Measurements from ENCODE around the gene PLEKHH1.

PLEKHH1 gene

GRCh38 chr14:67524634-67524963 is 8.5 kb upstream of the PLEKHH1 start:
- no peak overlapping the region for H3K27ac ChIP-seq
- TF ChIP-seq ZFX (IDR thresholded peaks at IDR 0.05; ENCODE audit: borderline replicate concordance) = no peak
- TF ChIP-seq CTCF (IDR thresholded peaks at IDR 0.05) = no peak

DNA sequence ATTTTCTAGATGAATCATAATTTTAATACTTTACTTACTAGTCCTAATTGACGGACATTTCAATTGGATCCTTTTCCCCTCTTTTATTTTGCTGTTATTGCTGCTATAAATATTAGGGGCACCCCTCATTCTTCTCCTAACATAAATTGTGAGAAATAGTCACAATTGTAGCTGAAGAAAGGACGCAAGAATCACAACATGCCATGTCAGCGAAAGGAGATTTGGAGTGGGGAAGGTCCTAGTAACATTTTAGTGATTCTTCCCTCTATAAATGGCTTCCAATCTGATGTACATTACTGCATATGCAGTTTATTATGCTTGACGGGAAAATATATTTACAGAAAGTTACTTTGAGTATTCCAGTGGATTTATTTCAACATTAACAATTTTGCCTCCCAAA is 7.7 kb upstream of the PLEKHH1 start:
- no peak for TF ChIP-seq ZFX (IDR thresholded peaks at IDR 0.05; ENCODE audit: borderline replicate concordance)
- TF ChIP-seq CTCF (IDR thresholded peaks at IDR 0.05) = no peak
- no peak overlapping the region for H3K27ac ChIP-seq

DNA sequence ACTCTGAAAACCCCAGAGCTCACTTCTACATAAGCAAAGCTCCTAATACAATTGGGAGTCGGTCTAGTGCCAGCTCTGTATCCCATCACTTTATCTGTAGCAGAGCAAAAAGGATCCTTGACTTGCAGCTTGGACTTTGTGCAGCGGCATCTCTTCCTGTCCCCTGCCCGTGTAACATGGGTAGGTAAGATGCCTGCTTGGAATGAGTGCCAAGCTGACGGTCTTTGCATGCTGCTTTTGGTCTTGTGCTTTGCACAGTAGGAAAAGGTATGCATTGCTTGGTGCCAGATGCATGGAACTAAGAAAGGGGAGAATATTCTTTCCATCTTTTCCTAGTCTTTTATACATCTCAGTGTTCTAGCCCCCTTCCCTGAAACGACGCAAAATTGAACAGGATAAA is 6.9 kb upstream of the PLEKHH1 start:
- no peak for TF ChIP-seq ZFX (IDR thresholded peaks at IDR 0.05; ENCODE audit: borderline replicate concordance)
- TF ChIP-seq CTCF (IDR thresholded peaks at IDR 0.05) = no peak
- H3K27ac ChIP-seq = no peak overlapping the region

DNA sequence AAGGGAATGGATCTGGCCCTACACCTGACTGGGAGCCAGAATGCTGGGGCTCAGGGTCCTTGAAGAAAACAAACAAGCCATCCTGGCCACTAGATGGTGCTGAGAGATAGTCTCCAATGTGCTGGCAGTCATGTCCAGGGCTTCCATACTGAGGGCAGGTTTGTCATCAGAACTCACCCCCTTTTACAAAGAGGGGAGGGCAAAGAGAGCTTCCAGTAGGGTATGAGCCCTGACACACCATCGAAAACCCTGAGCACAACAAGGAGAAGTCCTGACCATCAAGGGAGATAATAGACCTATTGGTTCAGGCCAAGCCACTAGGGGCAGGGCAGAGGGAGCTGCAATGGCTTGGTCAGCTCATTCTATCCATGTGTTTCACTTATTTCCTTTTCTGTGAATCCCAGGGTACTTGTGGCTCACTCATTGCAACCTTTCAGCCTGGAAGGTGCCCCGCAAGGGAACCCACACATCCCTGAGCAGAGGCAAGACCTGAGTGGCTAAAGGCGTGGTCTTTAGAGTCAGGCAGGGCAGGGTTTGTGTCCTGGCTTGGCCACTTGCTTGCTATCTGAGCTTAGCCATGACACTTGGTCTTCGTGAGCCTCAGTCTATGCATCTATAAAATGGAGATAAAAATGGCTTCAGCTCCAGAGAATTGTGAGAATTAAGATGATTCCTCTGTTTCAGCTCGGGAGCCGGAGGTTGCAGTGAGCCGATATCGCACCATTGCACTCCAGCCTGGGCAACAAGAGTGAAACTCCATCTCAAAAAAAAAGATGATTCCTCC is 6.2 kb upstream of the PLEKHH1 start:
- TF ChIP-seq CTCF (IDR thresholded peaks at IDR 0.05) = peak; percentile 96
- no peak for TF ChIP-seq ZFX (IDR thresholded peaks at IDR 0.05; ENCODE audit: borderline replicate concordance)

DNA sequence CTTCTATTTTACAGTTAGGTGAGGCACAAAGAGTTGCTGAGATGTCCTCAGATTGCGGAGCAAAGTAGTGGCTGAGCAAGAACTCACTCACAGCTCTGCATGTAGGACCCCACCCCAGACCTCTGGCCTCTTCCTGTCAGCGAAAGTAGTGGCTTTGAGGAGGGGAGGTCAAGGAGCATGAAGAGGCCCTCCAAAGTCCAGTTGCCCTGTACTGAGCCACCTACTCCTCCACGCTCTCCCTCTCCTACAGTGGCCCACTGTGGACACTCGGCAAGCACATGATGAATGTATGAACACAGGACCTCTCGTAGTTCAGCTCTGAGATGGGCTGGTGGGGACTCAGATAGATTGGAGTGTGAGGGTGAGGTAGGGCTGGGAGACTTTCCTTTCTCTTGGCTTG is 5.3 kb upstream of the PLEKHH1 start:
- no peak overlapping the region for H3K27ac ChIP-seq
- TF ChIP-seq CTCF (IDR thresholded peaks at IDR 0.05) = no peak
- TF ChIP-seq ZFX (IDR thresholded peaks at IDR 0.05; ENCODE audit: borderline replicate concordance) = no peak

More for the DNA sequence above, 6.2 kb upstream of the PLEKHH1 start:
- no peak overlapping the region for H3K27ac ChIP-seq

DNA sequence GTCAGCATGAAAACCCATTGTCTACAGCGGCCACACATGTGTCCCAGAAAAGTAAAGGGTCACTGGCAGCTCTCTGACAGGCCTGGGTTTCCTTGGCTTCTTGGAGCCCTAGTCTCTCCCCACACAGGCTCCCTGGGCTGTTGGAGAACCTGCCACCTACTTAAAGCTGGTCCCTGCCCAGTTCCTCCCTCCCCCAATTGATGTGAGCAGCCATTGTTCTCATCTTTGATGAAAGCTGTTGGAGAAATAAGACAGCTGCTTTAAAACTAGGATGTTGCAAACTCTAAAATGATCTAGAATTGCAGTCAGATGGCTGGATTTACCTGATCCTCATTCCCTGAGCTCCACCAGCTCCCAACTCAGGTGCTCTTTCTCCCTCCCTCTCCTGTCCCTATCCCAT is 4.8 kb upstream of the PLEKHH1 start:
- no peak overlapping the region for H3K27ac ChIP-seq
- TF ChIP-seq ZFX (IDR thresholded peaks at IDR 0.05; ENCODE audit: borderline replicate concordance) = no peak
- TF ChIP-seq CTCF (IDR thresholded peaks at IDR 0.05) = no peak
